Endothelial cell of umbilical vein (primary cell): ENCODE results near the gene CEBPG. TPM values are rescaled to one million over a fixed set of nuclear protein-coding genes. Genes with fewer than 3 reads are reported as not detected.

Source experiments
- BruUV-seq: library from RNA; stranded (reverse); fragments of 400-500 nt; replicated peaks from 2 replicates; lab custom pipeline; 2021; lab: Mats Ljungman, UMichigan
- CTCF ChIA-PET: fragments of 300-600, 350-600 bp; sonication (Branson Sonifier 250); formaldehyde crosslinking; loops from one replicate; lab custom pipeline; 2021; ENCODE audit warnings: antibody characterized with exemption, inconsistent platforms; lab: Charles Lee
- POLR2A ChIA-PET: fragments of 300-600, 350-600 bp; sonication (Branson Sonifier 250); formaldehyde crosslinking; loops from one replicate; lab custom pipeline; 2021; ENCODE audit warnings: antibody characterized with exemption, inconsistent platforms; lab: Charles Lee
- DNase-seq: peaks from one replicate; pipeline ENCODE4 v3.0.0-alpha.2; 2011; ENCODE audit warnings: low read depth, low spot score
- FAIRE-seq: peaks from 2 replicates; lab custom pipeline; 2011; peaks lifted over from hg19 to GRCh38; lab: Jason Lieb, UNC
- H2AFZ ChIP-seq: 2 replicates; pipeline ENCODE4 v1.6.0; 2012; ENCODE audit warnings: low read depth, low read length, control low read depth, inconsistent platforms
- H3K27ac ChIP-seq: 2 replicates; pipeline ENCODE4 v1.5.1; 2011; ENCODE audit warnings: low read depth, mild to moderate bottlenecking, control low read depth, low read length, moderate library complexity; ENCODE audit not compliant: insufficient read depth
- H3K27me3 ChIP-seq, 2 experiments: 2 replicates each; pipeline versions ENCODE4 v1.6.0 to v1.6.1; 2011; ENCODE audit warnings: low read length in 2 of 2, mixed read lengths in 1 of 2; ENCODE audit not compliant: control insufficient read depth in 2 of 2, insufficient read depth in 2 of 2
- H3K36me3 ChIP-seq, 2 experiments: 2 replicates in 1 of 2; 3 replicates in 1 of 2; pipeline ENCODE4 v1.5.1; 2011; ENCODE audit warnings: low read length in 2 of 2, mild to moderate bottlenecking in 1 of 2, moderate library complexity in 1 of 2; ENCODE audit not compliant: control insufficient read depth in 2 of 2, insufficient read depth in 2 of 2; ENCODE audit errors: extremely low read depth in 1 of 2
- H3K4me1 ChIP-seq: 3 replicates; pipeline ENCODE4 v1.5.1; 2011; ENCODE audit warnings: mild to moderate bottlenecking, low read length; ENCODE audit not compliant: control insufficient read depth, insufficient read depth; ENCODE audit errors: extremely low read depth
- H3K4me2 ChIP-seq: 2 replicates; pipeline ENCODE4 v1.6.1; 2011; ENCODE audit warnings: low read length, control low read depth, mixed read lengths; ENCODE audit not compliant: insufficient read depth
- H3K4me3 ChIP-seq, 3 experiments: fragments of 200-600 bp in 1 of 3; sonication (generic), shearing (Covaris generic) in 1 of 3; replicated peaks in 1 of 3; 2 replicates each; pipeline ENCODE4 v1.5.1; 2011 to 2016; ENCODE audit warnings: control low read depth in 3 of 3, low read length in 3 of 3, mild to moderate bottlenecking in 2 of 3, inconsistent platforms in 1 of 3, low read depth in 1 of 3, moderate library complexity in 1 of 3; ENCODE audit not compliant: insufficient read depth in 1 of 3
- H3K79me2 ChIP-seq: 2 replicates; pipeline ENCODE4 v1.6.0; 2012; ENCODE audit warnings: low read length, inconsistent platforms; ENCODE audit not compliant: control insufficient read depth, insufficient read depth
- H3K9ac ChIP-seq: replicated peaks from 2 replicates; pipeline ENCODE3; 2011; ENCODE audit warnings: low read length, control low read depth; ENCODE audit not compliant: insufficient read depth; ENCODE audit errors: extremely low read depth
- H3K9me1 ChIP-seq: replicated peaks from 3 replicates; pipeline ENCODE4 v1.6.0; 2011; ENCODE audit warnings: mild to moderate bottlenecking, low read length; ENCODE audit not compliant: control insufficient read depth, insufficient read depth; ENCODE audit errors: extremely low read depth
- H3K9me3 ChIP-seq: replicated peaks from 2 replicates; pipeline ENCODE4 v1.5.1; 2012; ENCODE audit warnings: low read length, inconsistent platforms; ENCODE audit not compliant: control insufficient read depth, insufficient read depth
- H4K20me1 ChIP-seq: replicated peaks from 2 replicates; pipeline ENCODE3; 2011; ENCODE audit warnings: mild to moderate bottlenecking, low read length; ENCODE audit not compliant: control insufficient read depth, insufficient read depth; ENCODE audit errors: extremely low read depth
- EZH2 ChIP-seq: IDR thresholded peaks from 2 replicates; pipeline ENCODE4 v1.6.1; 2012; ENCODE audit warnings: borderline replicate concordance, low read depth, mild to moderate bottlenecking, moderate library complexity, low read length, inconsistent platforms; ENCODE audit not compliant: severe bottlenecking
- FOS ChIP-seq: IDR thresholded peaks from 2 replicates; pipeline ENCODE4 v1.6.1; 2011; ENCODE audit warnings: mild to moderate bottlenecking, low read length, moderate library complexity, borderline replicate concordance; ENCODE audit not compliant: insufficient read depth
- GATA2 ChIP-seq: IDR thresholded peaks from 2 replicates; pipeline ENCODE4 v1.7.0; 2011; ENCODE audit warnings: low read depth, mild to moderate bottlenecking, moderate library complexity, mixed read lengths, low read length; ENCODE audit not compliant: insufficient read length, insufficient read depth
- JUN ChIP-seq: IDR thresholded peaks from 2 replicates; pipeline ENCODE4 v1.6.1; 2011; ENCODE audit warnings: borderline replicate concordance, low read depth; ENCODE audit not compliant: insufficient read length, insufficient read depth
- MYC ChIP-seq: IDR thresholded peaks from one replicate; pipeline ENCODE4 v1.6.1; 2011; ENCODE audit warnings: mild to moderate bottlenecking, low read depth, low read length
- POLR2A ChIP-seq: IDR thresholded peaks from 2 replicates; pipeline ENCODE4 v1.6.1; 2012; ENCODE audit warnings: low read depth, mild to moderate bottlenecking, control low read depth, low read length
- POLR2AphosphoS5 ChIP-seq: IDR thresholded peaks from 2 replicates; pipeline ENCODE4 v1.6.1; 2012; ENCODE audit warnings: low read depth, mild to moderate bottlenecking, control low read depth, low read length, moderate library complexity; ENCODE audit not compliant: insufficient read depth
- dilution Hi-C: fragments of 300-500 bp; cut with MboI; formaldehyde crosslinking; loops from one replicate; pipeline ENCODE4 v1.15.0; 2019; ENCODE audit warnings: low sequenced_read_pairs; ENCODE audit not compliant: extremely low pct_ligation_motif_present
- intact Hi-C: fragments of 100-400 bp; cut with micrococcal nuclease; formaldehyde crosslinking; loops from one replicate; pipeline ENCODE4 v1.10.0; 2022
- polyA plus RNA-seq, 4 experiments: library from polyadenylated mRNA; depleted of rRNA in 3 of 4; stranded (reverse) in 3 of 4; unstranded in 1 of 4; fragments of >200 nt; gene quantifications; 2 replicates each; pipeline versions ENCODE4 v1.2.1 to v1.2.3, GENCODE V29; 2011 to 2012; ENCODE audit warnings: missing spikeins in 1 of 4
- total RNA-seq: library from RNA; stranded (reverse); gene quantifications from 2 replicates; pipeline ENCODE4 v1.2.3, GENCODE V29; 2021
- TF ChIP-seq, protein P1 (sequence below): IDR thresholded peaks from 2 replicates; pipeline ENCODE4 v1.6.1; 2011; ENCODE audit not compliant: insufficient read depth, insufficient read length
- TF ChIP-seq, protein P2 (sequence below), 2 donors: IDR thresholded peaks; 1 replicate in 1 of 2; 2 replicates in 1 of 2; pipeline ENCODE4 v1.5.1; 2011; ENCODE audit warnings: low read length in 2 of 2, mild to moderate bottlenecking in 2 of 2, moderate library complexity in 2 of 2, control low read depth in 1 of 2, inconsistent platforms in 1 of 2, low read depth in 1 of 2; ENCODE audit not compliant: insufficient read depth in 1 of 2; ENCODE audit errors: extremely low read depth in 1 of 2

CEBPG gene
- total and polyA plus RNA-seq, 2 donors (not counting 3 experiments of a cell fraction or from before 2014, with no cell fraction given) = 10.2 to 24.6 TPM

DNA sequence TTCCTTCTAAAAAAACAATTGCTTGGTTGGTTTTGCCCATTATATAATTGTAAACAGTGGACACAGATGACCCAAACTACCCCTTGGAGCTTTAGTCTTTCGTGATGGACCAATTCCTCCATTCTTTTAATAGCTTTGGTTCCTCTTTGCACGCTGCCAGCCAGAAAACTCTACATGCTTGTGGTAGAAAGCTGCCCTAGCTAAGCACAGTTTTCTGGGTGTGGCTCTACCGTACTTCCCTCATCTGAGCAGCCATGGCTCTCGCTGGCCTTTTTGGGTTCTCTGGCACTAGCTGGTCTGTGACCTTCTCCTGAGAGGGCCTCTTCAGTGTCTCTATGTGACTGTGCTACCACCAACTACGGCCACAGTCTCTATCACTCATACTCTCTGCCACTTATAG lies 41.3 kb upstream of the CEBPG start:
- ChIA-PET POLR2A (no interaction called here), CTCF (interaction anchor here (0.8 to 1.0 kb wide), 2 partner anchors 12 to 97 kb away, joined by 3 read pairs; no protein-coding TSS in a partner anchor)
- dilution Hi-C loops = no loop called here
- FAIRE-seq = no peak
- Histone ChIP-seq H3K79me2 (no peaks in the 10 kb centered on the region), H3K9me1 (no peaks in the 10 kb centered on the region), H3K9me3 (no peaks in the 10 kb centered on the region), H4K20me1 (no peaks in the 10 kb centered on the region), H3K36me3 (no peaks in the 10 kb centered on the region), H3K4me3 (no peak overlapping the region), H3K9ac (no peak overlapping the region), H2AFZ (no peak overlapping the region), H3K4me2 (no peak overlapping the region), H3K27me3 (peaks cover 0 to 2% of the 10 kb centered on the region in 2 experiments), H3K27ac (no peak overlapping the region), H3K4me1 (no peaks in the 10 kb centered on the region)
- DNase-seq = no peak
- TF ChIP-seq POLR2AphosphoS5 (no peak), MYC (no peak), POLR2A (no peak), EZH2 (no peak), JUN (no peak), GATA2 (no peak), FOS (no peak)
- TF ChIP-seq, protein P1, sequence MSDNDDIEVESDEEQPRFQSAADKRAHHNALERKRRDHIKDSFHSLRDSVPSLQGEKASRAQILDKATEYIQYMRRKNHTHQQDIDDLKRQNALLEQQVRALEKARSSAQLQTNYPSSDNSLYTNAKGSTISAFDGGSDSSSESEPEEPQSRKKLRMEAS = no peak
- TF ChIP-seq, protein P2, sequence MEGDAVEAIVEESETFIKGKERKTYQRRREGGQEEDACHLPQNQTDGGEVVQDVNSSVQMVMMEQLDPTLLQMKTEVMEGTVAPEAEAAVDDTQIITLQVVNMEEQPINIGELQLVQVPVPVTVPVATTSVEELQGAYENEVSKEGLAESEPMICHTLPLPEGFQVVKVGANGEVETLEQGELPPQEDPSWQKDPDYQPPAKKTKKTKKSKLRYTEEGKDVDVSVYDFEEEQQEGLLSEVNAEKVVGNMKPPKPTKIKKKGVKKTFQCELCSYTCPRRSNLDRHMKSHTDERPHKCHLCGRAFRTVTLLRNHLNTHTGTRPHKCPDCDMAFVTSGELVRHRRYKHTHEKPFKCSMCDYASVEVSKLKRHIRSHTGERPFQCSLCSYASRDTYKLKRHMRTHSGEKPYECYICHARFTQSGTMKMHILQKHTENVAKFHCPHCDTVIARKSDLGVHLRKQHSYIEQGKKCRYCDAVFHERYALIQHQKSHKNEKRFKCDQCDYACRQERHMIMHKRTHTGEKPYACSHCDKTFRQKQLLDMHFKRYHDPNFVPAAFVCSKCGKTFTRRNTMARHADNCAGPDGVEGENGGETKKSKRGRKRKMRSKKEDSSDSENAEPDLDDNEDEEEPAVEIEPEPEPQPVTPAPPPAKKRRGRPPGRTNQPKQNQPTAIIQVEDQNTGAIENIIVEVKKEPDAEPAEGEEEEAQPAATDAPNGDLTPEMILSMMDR (IDR thresholded peaks at IDR 0.05; ENCODE audit: extremely low read depth in 1 of 2, insufficient read depth in 1 of 2, low read depth in 1 of 2, low read length in 2 of 2) = no peak
- no TSS peak for BruUV-seq
- intact Hi-C loops = no loop called here
